ENCODE measurements around the gene BTF3. TPM values are rescaled to one million over a fixed set of nuclear protein-coding genes. Genes with fewer than 3 reads are reported as not detected.

BTF3 gene
- polyA plus RNA-seq, 3 donors = 486 to 559 (median 512) TPM

GRCh38 chr5:73490088-73490487 lies 8.2 kb upstream of the BTF3 start:
- Histone ChIP-seq H3K4me1 (ENCODE audit: control insufficient read depth in 1 of 2, insufficient read depth in 2 of 2, low read length in 2 of 2) (no peaks in the 10 kb centered on the region), H2AFZ (ENCODE audit: insufficient read depth, low read depth, low read length, poor library complexity, severe bottlenecking) (no peak overlapping the region), H3K27ac (ENCODE audit: low read depth in 1 of 2, low read length in 2 of 2) (no peak overlapping the region), H3K79me2 (ENCODE audit: insufficient read depth, low read length) (no peaks in the 10 kb centered on the region), H3K27me3 (ENCODE audit: control insufficient read depth in 2 of 2, insufficient read depth in 2 of 2, low read length in 2 of 2) (peaks cover 4 to 13% of the 10 kb centered on the region in 2 donors), H3K4me2 (replicated peaks; ENCODE audit: extremely low read depth, low read length, poor library complexity, severe bottlenecking) (no peak overlapping the region), H3K9me3 (replicated peaks in 1 of 2; ENCODE audit: control insufficient read depth in 1 of 2, insufficient read depth in 1 of 2, low read length in 2 of 2) (no peaks in the 10 kb centered on the region), H3K36me3 (replicated peaks in 1 of 2; ENCODE audit: control insufficient read depth in 1 of 2, insufficient read depth in 2 of 2, low read length in 2 of 2) (no peaks in the 10 kb centered on the region), H3K4me3 (replicated peaks in 1 of 3; ENCODE audit: low read depth in 2 of 3, low read length in 3 of 3) (no peak overlapping the region), H4K20me1 (ENCODE audit: insufficient read depth, low read length) (no peaks in the 10 kb centered on the region), H3K9ac (ENCODE audit: insufficient read depth, low read length, poor library complexity, severe bottlenecking) (no peak overlapping the region)
- intact Hi-C loops (cut with micrococcal nuclease) = loop anchor here in 1 of 2 donors (10.0 kb wide), 1 partner anchor 675 kb away; the partner anchor contains the start of gene TNPO1
- H3K27me3 Mint-ChIP-seq (ENCODE audit: low read depth in 3 of 3) = peaks cover 11 to 15% (median 13%) of the 10 kb centered on the region in 3 donors
- no peaks in the 10 kb centered on the region for H3K9me3 Mint-ChIP-seq
- no peak for DNase-seq
- H3K4me3 Mint-ChIP-seq = no peak overlapping the region
- H3K27ac Mint-ChIP-seq = no peak overlapping the region
- H3K36me3 Mint-ChIP-seq = no peaks in the 10 kb centered on the region
- H3K4me1 Mint-ChIP-seq = no peaks in the 10 kb centered on the region
- no peak for TF ChIP-seq CTCF (IDR thresholded peaks at IDR 0.05)
- no CpG with 5 or more reads among the region's 2 CpGs for WGBS (ENCODE audit: insufficient coverage)

- H3K4me1 Mint-ChIP-seq = no peaks in the 10 kb centered on the region
- WGBS (ENCODE audit: insufficient coverage) = no CpG with 5 or more reads among the region's 1 CpG
- no peak overlapping the region for H3K4me3 ChIP-seq (replicated peaks in 1 of 3; ENCODE audit: low read depth in 2 of 3, low read length in 3 of 3)
These were observed 7.1 kb upstream of the BTF3 start for GRCh38 chr5:73491155-73491554.

More at GRCh38 chr5:73491155-73491554, 7.1 kb upstream of the BTF3 start:
- H3K4me3 Mint-ChIP-seq = no peak overlapping the region
- no peaks in the 10 kb centered on the region for H3K36me3 ChIP-seq (replicated peaks in 1 of 2; ENCODE audit: control insufficient read depth in 1 of 2, insufficient read depth in 2 of 2, low read length in 2 of 2)
- no peaks in the 10 kb centered on the region for H3K79me2 ChIP-seq (ENCODE audit: insufficient read depth, low read length)
- intact Hi-C loops (cut with micrococcal nuclease) = loop anchor here in 1 of 2 donors (10.0 kb wide), 1 partner anchor 676 kb away; the partner anchor contains the start of gene TNPO1
- H3K27me3 Mint-ChIP-seq (ENCODE audit: low read depth in 3 of 3) = peaks cover 14 to 22% (median 17%) of the 10 kb centered on the region in 3 donors
- H3K9ac ChIP-seq (ENCODE audit: insufficient read depth, low read length, poor library complexity, severe bottlenecking) = no peak overlapping the region
- H2AFZ ChIP-seq (ENCODE audit: insufficient read depth, low read depth, low read length, poor library complexity, severe bottlenecking) = no peak overlapping the region
- peaks cover 4 to 18% of the 10 kb centered on the region in 2 donors for H3K27me3 ChIP-seq (ENCODE audit: control insufficient read depth in 2 of 2, insufficient read depth in 2 of 2, low read length in 2 of 2)
- H3K4me1 ChIP-seq (ENCODE audit: control insufficient read depth in 1 of 2, insufficient read depth in 2 of 2, low read length in 2 of 2) = no peaks in the 10 kb centered on the region
- H3K27ac Mint-ChIP-seq = no peak overlapping the region
- H3K9me3 Mint-ChIP-seq = no peaks in the 10 kb centered on the region
- H3K27ac ChIP-seq (ENCODE audit: low read depth in 1 of 2, low read length in 2 of 2) = no peak overlapping the region
- H3K4me2 ChIP-seq (replicated peaks; ENCODE audit: extremely low read depth, low read length, poor library complexity, severe bottlenecking) = no peak overlapping the region
- no peaks in the 10 kb centered on the region for H3K9me3 ChIP-seq (replicated peaks in 1 of 2; ENCODE audit: control insufficient read depth in 1 of 2, insufficient read depth in 1 of 2, low read length in 2 of 2)
- no peak for TF ChIP-seq CTCF (IDR thresholded peaks at IDR 0.05)
- no peaks in the 10 kb centered on the region for H4K20me1 ChIP-seq (ENCODE audit: insufficient read depth, low read length)
- H3K36me3 Mint-ChIP-seq = no peaks in the 10 kb centered on the region
- DNase-seq = no peak

Data from CD14-positive monocyte (primary cell).